ENCODE results near the gene GRAMD1A.
"Not testable (repeated sequence)": the region's sequence is repeated elsewhere in the genome, so short reads cannot be mapped to it uniquely, and the experiment has no call there.

Gene GRAMD1A
- 113 to 170 (median 155) reads per million in 3 experiments for total RNA-seq

- peak; percentile 58 for DNase-seq
Observed at GRCh38 chr19:34999498-35000337, at the start of gene GRAMD1A. Gene GRAMD1A (plus strand): TSS chr19:35000323. CDS start chr19:35000479, 156 bp downstream.

- DNase-seq, result no peak
Observed at GRCh38 chr19:34953092-34953491, 47.0 kb upstream of the GRAMD1A start.

- no peak for DNase-seq
Observed at GRCh38 chr19:34957830-34958751, 42.0 kb upstream of the GRAMD1A start.

- DNase-seq, result no peak
Observed at GRCh38 chr19:34959021-34959420, 41.1 kb upstream of the GRAMD1A start.

- no peak for DNase-seq
Observed at GRCh38 chr19:34960103-34960805, 39.9 kb upstream of the GRAMD1A start.

- DNase-seq, result no peak
Observed at GRCh38 chr19:34960940-34961679, 39.0 kb upstream of the GRAMD1A start.

GRCh38 chr19:34961775-34962686 lies 38.1 kb upstream of the GRAMD1A start:
- peak; percentile 54 for DNase-seq

GRCh38 chr19:34962687-34963572 lies 37.2 kb upstream of the GRAMD1A start:
- no peak for DNase-seq

- peak; percentile 30 for DNase-seq
Observed at GRCh38 chr19:34963573-34964406, 36.3 kb upstream of the GRAMD1A start, which contains the start of gene ZNF792. Gene ZNF792 (minus strand): TSS chr19:34964229. CDS start chr19:34963662, 567 bp downstream.

- no peak for DNase-seq
Observed at GRCh38 chr19:34964598-34964997, 35.5 kb upstream of the GRAMD1A start.

GRCh38 chr19:34965505-34965904 lies 34.6 kb upstream of the GRAMD1A start:
- DNase-seq, result not testable (repeated sequence)

GRCh38 chr19:34967551-34967950 lies 32.6 kb upstream of the GRAMD1A start:
- DNase-seq, result no peak

GRCh38 chr19:34969721-34970120 lies 30.4 kb upstream of the GRAMD1A start:
- DNase-seq, result no peak

- not testable (repeated sequence) for DNase-seq
Observed at GRCh38 chr19:34970185-34970780, 29.8 kb upstream of the GRAMD1A start.

- DNase-seq, result no peak
Observed at GRCh38 chr19:34972163-34972705, 27.9 kb upstream of the GRAMD1A start.

- DNase-seq, result no peak
Observed at GRCh38 chr19:34974646-34975045, 25.5 kb upstream of the GRAMD1A start.

- no peak for DNase-seq
Observed at GRCh38 chr19:34975056-34975455, 25.1 kb upstream of the GRAMD1A start.

GRCh38 chr19:34976611-34977010 lies 23.5 kb upstream of the GRAMD1A start:
- no peak for DNase-seq
